Measurements from ENCODE around the gene KDM8.

The KDM8 gene

GRCh38 chr16:27181019-27181790 lies 22.1 kb upstream of the KDM8 start:
- no peak for TF ChIP-seq ZNF565 (CRISPR knock-in tag; conservative IDR thresholded peaks at IDR 0.05; ENCODE audit: low read depth)
- TF ChIP-seq ZNF70 (CRISPR knock-in tag; IDR thresholded peaks at IDR 0.05), result no peak
- no peak for TF ChIP-seq RARB (CRISPR knock-in tag; IDR thresholded peaks at IDR 0.05)
- no peak for TF ChIP-seq SNAI2 (CRISPR knock-in tag; IDR thresholded peaks at IDR 0.05)
- TF ChIP-seq ZC3H10 (CRISPR knock-in tag; IDR thresholded peaks at IDR 0.05), result no peak
- TF ChIP-seq TOX (CRISPR knock-in tag; IDR thresholded peaks at IDR 0.05; ENCODE audit: borderline replicate concordance), result no peak
- no peak for ATAC-seq

GRCh38 chr16:27182906-27183405 lies 20.4 kb upstream of the KDM8 start:
- no peak for ATAC-seq
- TF ChIP-seq PPARA (CRISPR knock-in tag; IDR thresholded peaks at IDR 0.05; ENCODE audit: borderline replicate concordance), result no peak
- no peak for TF ChIP-seq RARB (CRISPR knock-in tag; IDR thresholded peaks at IDR 0.05)
- TF ChIP-seq CREB5 (CRISPR knock-in tag; IDR thresholded peaks at IDR 0.05; ENCODE audit: low read depth), result no peak
- no peak for TF ChIP-seq ZNF8 (CRISPR knock-in tag; IDR thresholded peaks at IDR 0.05)
- no peak for TF ChIP-seq ZC3H10 (CRISPR knock-in tag; IDR thresholded peaks at IDR 0.05)
- no peak for TF ChIP-seq TSHZ2 (CRISPR knock-in tag; IDR thresholded peaks at IDR 0.05)
- no peak for TF ChIP-seq BACH2 (CRISPR knock-in tag; IDR thresholded peaks at IDR 0.05; ENCODE audit: borderline replicate concordance)
- no peak for TF ChIP-seq ESRRG (CRISPR knock-in tag; IDR thresholded peaks at IDR 0.05)
- TF ChIP-seq ARNTL (CRISPR knock-in tag; IDR thresholded peaks at IDR 0.05; ENCODE audit: borderline replicate concordance, low read depth), result no peak

GRCh38 chr16:27185776-27186130 lies 17.6 kb upstream of the KDM8 start:
- no peak for TF ChIP-seq ZNF70 (CRISPR knock-in tag; IDR thresholded peaks at IDR 0.05)
- no peak for TF ChIP-seq TSHZ2 (CRISPR knock-in tag; IDR thresholded peaks at IDR 0.05)
- no peak for TF ChIP-seq ESRRG (CRISPR knock-in tag; IDR thresholded peaks at IDR 0.05)
- TF ChIP-seq POU6F1 (CRISPR knock-in tag; IDR thresholded peaks at IDR 0.05; ENCODE audit: borderline replicate concordance, low read depth), result no peak
- TF ChIP-seq PATZ1 (CRISPR knock-in tag; IDR thresholded peaks at IDR 0.05; ENCODE audit: borderline replicate concordance), result no peak
- TF ChIP-seq BACH2 (CRISPR knock-in tag; IDR thresholded peaks at IDR 0.05; ENCODE audit: borderline replicate concordance), result no peak
- no peak for TF ChIP-seq ZNF565 (CRISPR knock-in tag; conservative IDR thresholded peaks at IDR 0.05; ENCODE audit: low read depth)
- TF ChIP-seq RARB (CRISPR knock-in tag; IDR thresholded peaks at IDR 0.05), result no peak
- no peak for TF ChIP-seq ZFP3 (CRISPR knock-in tag; IDR thresholded peaks at IDR 0.05)
- no peak for TF ChIP-seq CREB5 (CRISPR knock-in tag; IDR thresholded peaks at IDR 0.05; ENCODE audit: low read depth)
- TF ChIP-seq SNAI2 (CRISPR knock-in tag; IDR thresholded peaks at IDR 0.05), result no peak
- no peak for TF ChIP-seq ZFP30 (CRISPR knock-in tag; IDR thresholded peaks at IDR 0.05)
- no peak for ATAC-seq

Measured in SK-N-SH treated with all-trans-retinoic acid at 6 μM for 48 hours (cell line).